HepG2 (cell line): Measurements from ENCODE around the gene AP3D1. TPM values are rescaled to one million over a fixed set of nuclear protein-coding genes. Genes with fewer than 3 reads are reported as not detected.
A peak's percentile ranks its signal among the peaks of the same experiment; 100 is the strongest.

ENCODE experiments used
- CAMTA2 ChIP-seq: sonication (generic); formaldehyde crosslinking; IDR thresholded peaks from 2 replicates; pipeline ENCODE4 v1.4.0; 2020; ENCODE audit warnings: mild to moderate bottlenecking, missing genetic modification reagents, borderline replicate concordance
- CEBPG ChIP-seq: IDR thresholded peaks from 2 replicates; pipeline ENCODE4 v1.6.1; 2016
- ETV5 ChIP-seq: IDR thresholded peaks from 2 replicates; pipeline ENCODE4 v1.6.1; 2018; ENCODE audit warnings: missing biosample characterization, missing genetic modification reagents, inconsistent platforms, borderline replicate concordance
- HMG20A ChIP-seq: IDR thresholded peaks from 2 replicates; pipeline ENCODE4 v1.6.1; 2016; ENCODE audit warnings: borderline replicate concordance
- KMT2A ChIP-seq: sonication (generic); formaldehyde crosslinking; IDR thresholded peaks from 2 replicates; pipeline ENCODE4 v1.4.0; 2020; ENCODE audit warnings: missing genetic modification reagents
- PCBP2 ChIP-seq: fragments of 200-400 bp; formaldehyde crosslinking; optimal IDR thresholded peaks from 2 replicates; pipeline ENCODE3; 2018; ENCODE audit warnings: low read length, low read depth; ENCODE audit not compliant: poor library complexity, severe bottlenecking
- RFXANK ChIP-seq: IDR thresholded peaks from 2 replicates; pipeline ENCODE4 v1.6.1; 2016
- SMAD1 ChIP-seq: sonication (generic); formaldehyde crosslinking; IDR thresholded peaks from 2 replicates; pipeline ENCODE4 v1.4.0; 2020; ENCODE audit warnings: missing genetic modification reagents, low read depth, mild to moderate bottlenecking, borderline replicate concordance
- SRSF1 ChIP-seq: fragments of 200-400 bp; formaldehyde crosslinking; optimal IDR thresholded peaks from 2 replicates; pipeline ENCODE3; 2017; ENCODE audit warnings: mild to moderate bottlenecking, low read depth, low read length, moderate library complexity
- SRY ChIP-seq: sonication (generic); formaldehyde crosslinking; IDR thresholded peaks from 2 replicates; pipeline ENCODE4 v1.8.0; 2022; ENCODE audit warnings: mild to moderate bottlenecking, missing genetic modification reagents
- TCF7 ChIP-seq: sonication (generic); IDR thresholded peaks from 2 replicates; pipeline ENCODE4 v1.6.1; 2016; ENCODE audit warnings: antibody characterized with exemption, low read depth
- TMF1 ChIP-seq: sonication (generic); formaldehyde crosslinking; IDR thresholded peaks from 2 replicates; pipeline ENCODE4 v1.8.1; 2022; ENCODE audit warnings: low read depth, missing genetic modification reagents
- ZFYVE20 ChIP-seq: sonication (generic); formaldehyde crosslinking; IDR thresholded peaks from 2 replicates; pipeline ENCODE4 v1.8.0; 2023; ENCODE audit warnings: low read depth, mild to moderate bottlenecking, moderate library complexity, missing genetic modification reagents, borderline replicate concordance
- ZNF20 ChIP-seq: sonication (generic); formaldehyde crosslinking; IDR thresholded peaks from 2 replicates; pipeline ENCODE4 v1.4.0; 2020; ENCODE audit warnings: mild to moderate bottlenecking, moderate library complexity, missing genetic modification reagents
- ZNF354B ChIP-seq: sonication (generic); formaldehyde crosslinking; IDR thresholded peaks from 2 replicates; pipeline ENCODE4 v1.8.0; 2022; ENCODE audit warnings: mild to moderate bottlenecking, missing genetic modification reagents
- ZNF468 ChIP-seq: sonication (generic); formaldehyde crosslinking; IDR thresholded peaks from 2 replicates; pipeline ENCODE4 v1.8.0; 2022; ENCODE audit warnings: mild to moderate bottlenecking, moderate library complexity, missing genetic modification reagents
- ZNF549 ChIP-seq: sonication (generic); formaldehyde crosslinking; IDR thresholded peaks from 2 replicates; pipeline ENCODE4 v1.5.0; 2020; ENCODE audit warnings: missing genetic modification reagents
- ZNF589 ChIP-seq: sonication (generic); formaldehyde crosslinking; conservative IDR thresholded peaks from 2 replicates; pipeline ENCODE4 v1.8.0; 2022; ENCODE audit warnings: mild to moderate bottlenecking, moderate library complexity, missing genetic modification reagents
- ZNF616 ChIP-seq: sonication (generic); formaldehyde crosslinking; IDR thresholded peaks from 2 replicates; pipeline ENCODE4 v1.5.0; 2020; ENCODE audit warnings: low read depth, mild to moderate bottlenecking, missing genetic modification reagents
- ZNF629 ChIP-seq: sonication (generic); formaldehyde crosslinking; conservative IDR thresholded peaks from 2 replicates; pipeline ENCODE4 v1.5.0; 2020; ENCODE audit warnings: missing genetic modification reagents
- ZNF747 ChIP-seq: sonication (generic); formaldehyde crosslinking; IDR thresholded peaks from 2 replicates; pipeline ENCODE4 v1.8.1; 2023; ENCODE audit warnings: missing genetic modification reagents, mild to moderate bottlenecking, borderline replicate concordance
- polyA plus RNA-seq, 8 experiments: library from polyadenylated mRNA; depleted of rRNA in 3 of 8; stranded (reverse) in 7 of 8; unstranded in 1 of 8; fragments of >200 nt; fragmentation: Illumina TruSeq in 4 of 8; extraction: Trizol in 4 of 8; gene quantifications; 2 replicates each; pipeline versions ENCODE4 v1.2.1 to v1.2.3, GENCODE V29; 2011 to 2016; ENCODE audit warnings: low read depth in 4 of 8, missing spikeins in 1 of 8, mixed read lengths in 1 of 8; ENCODE audit not compliant: insufficient read depth in 1 of 8
- total RNA-seq, 5 experiments: library from RNA; depleted of rRNA; stranded (reverse); fragments of >200 nt; fragmentation: Illumina TruSeq; extraction: Trizol; gene quantifications; 2 replicates each; pipeline ENCODE4 v1.2.3, GENCODE V29; 2016; ENCODE audit warnings: low read depth in 1 of 5
- TF ChIP-seq, protein P1 (sequence below): IDR thresholded peaks from 2 replicates; pipeline ENCODE4 v1.6.1; 2016; ENCODE audit warnings: missing biosample characterization, missing genetic modification reagents, low read depth
- TF ChIP-seq, protein P2 (sequence below): sonication (generic); formaldehyde crosslinking; IDR thresholded peaks from 2 replicates; pipeline ENCODE4 v1.4.0; 2020; ENCODE audit warnings: mild to moderate bottlenecking, missing genetic modification reagents
- TF ChIP-seq, protein P3 (sequence below): sonication (generic); formaldehyde crosslinking; IDR thresholded peaks from 2 replicates; pipeline ENCODE4 v1.4.0; 2020; ENCODE audit warnings: missing genetic modification reagents, borderline replicate concordance
- TF ChIP-seq, protein P4 (sequence below): sonication (generic); formaldehyde crosslinking; IDR thresholded peaks from 2 replicates; pipeline ENCODE4 v1.8.0; 2022; ENCODE audit warnings: mild to moderate bottlenecking, missing genetic modification reagents; ENCODE audit not compliant: insufficient replicate concordance

AP3D1 gene
- total and polyA plus RNA-seq, 2 of the 13 experiments (the other 11 are each of a cell fraction or from before 2014, with no cell fraction given), result 68.0 to 82.6 TPM

DNA sequence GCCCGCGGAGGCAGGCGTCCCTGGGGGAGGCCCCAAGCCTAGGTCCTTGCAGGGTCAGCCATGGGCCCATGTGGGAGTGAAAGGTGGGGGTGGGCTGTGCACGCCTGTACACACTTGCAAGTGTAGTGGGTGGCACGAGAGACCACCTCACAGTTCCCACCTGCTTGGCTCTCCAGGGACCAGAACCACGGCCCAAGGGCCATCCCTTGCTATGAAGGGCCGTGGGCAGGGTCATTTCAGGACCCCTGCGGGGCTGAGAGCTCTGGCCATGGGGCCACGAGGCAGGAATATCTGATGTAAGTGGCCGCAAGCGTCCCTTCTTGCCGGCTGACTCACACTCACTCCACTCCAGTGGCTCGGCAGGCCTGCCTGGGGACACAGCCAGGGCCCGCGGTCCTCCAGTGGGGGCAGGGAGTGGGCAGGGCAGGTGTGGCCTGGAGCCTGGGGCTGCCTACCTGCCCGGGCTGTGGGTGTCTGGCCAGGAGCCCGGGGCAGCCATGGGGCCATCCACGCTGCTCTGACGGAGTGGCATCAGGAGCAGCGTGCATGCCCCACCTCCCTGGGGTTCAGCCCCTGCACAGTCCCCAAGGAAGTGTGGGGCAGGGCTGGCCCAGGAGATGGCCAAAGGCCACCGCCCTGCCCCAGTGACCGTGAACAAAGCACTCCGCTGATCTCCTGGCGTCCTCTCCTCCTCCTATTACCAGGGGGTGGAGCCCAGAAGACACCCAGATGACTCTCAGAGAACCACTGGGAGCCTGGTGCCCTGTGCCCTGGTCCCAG lies 91.8 kb downstream of the AP3D1 start (continued):
- no peak for TF ChIP-seq ZNF616 (CRISPR knock-in tag)
- TF ChIP-seq TCF7, result 0 out of 2 replicates have a peak, but pooled peaks have one; percentile 36
- TF ChIP-seq ETV5 (CRISPR knock-in tag), result no peak; the same call in 1 of the 2 replicates
- TF ChIP-seq ZFYVE20, result no peak
- TF ChIP-seq ZNF549, result no peak
- TF ChIP-seq ZNF747 (CRISPR knock-in tag), result no peak
- TF ChIP-seq ZNF629, result no peak
- TF ChIP-seq, protein P1, sequence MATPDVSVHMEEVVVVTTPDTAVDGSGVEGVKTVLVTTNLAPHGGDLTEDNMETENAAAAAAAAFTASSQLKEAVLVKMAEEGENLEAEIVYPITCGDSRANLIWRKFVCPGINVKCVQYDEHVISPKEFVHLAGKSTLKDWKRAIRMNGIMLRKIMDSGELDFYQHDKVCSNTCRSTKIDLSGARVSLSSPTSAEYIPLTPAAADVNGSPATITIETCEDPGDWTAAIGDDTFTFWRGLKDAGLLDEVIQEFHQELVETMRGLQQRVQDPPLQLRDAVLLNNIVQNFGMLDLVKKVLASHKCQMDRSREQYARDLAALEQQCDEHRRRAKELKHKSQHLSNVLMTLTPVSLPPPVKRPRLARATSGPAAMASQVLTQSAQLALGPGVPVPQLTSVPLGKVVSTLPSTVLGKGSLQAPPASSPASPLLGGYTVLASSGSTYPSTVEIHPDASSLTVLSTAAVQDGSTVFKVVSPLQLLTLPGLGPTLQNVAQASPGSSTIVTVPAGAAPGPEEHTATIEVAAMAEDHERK (CRISPR knock-in tag), result no peak
- peak; percentile 25; the same call in 1 of the 2 replicates for TF ChIP-seq ZNF354B (CRISPR knock-in tag)
- TF ChIP-seq SRY (CRISPR knock-in tag), result no peak
- peak; percentile 61; the same call in 1 of the 2 replicates for TF ChIP-seq HMG20A (CRISPR knock-in tag)
- no peak; the same call in 1 of the 2 replicates for TF ChIP-seq KMT2A
- TF ChIP-seq SMAD1, result no peak
- TF ChIP-seq, protein P2, sequence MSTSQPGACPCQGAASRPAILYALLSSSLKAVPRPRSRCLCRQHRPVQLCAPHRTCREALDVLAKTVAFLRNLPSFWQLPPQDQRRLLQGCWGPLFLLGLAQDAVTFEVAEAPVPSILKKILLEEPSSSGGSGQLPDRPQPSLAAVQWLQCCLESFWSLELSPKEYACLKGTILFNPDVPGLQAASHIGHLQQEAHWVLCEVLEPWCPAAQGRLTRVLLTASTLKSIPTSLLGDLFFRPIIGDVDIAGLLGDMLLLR (CRISPR knock-in tag), result peak; percentile 81
- no peak for TF ChIP-seq ZNF589 (CRISPR knock-in tag)
- no peak for TF ChIP-seq PCBP2
- no peak for TF ChIP-seq RFXANK (CRISPR knock-in tag)
- 0 out of 2 replicates have a peak, but pooled peaks have one; percentile 60 for TF ChIP-seq CAMTA2 (CRISPR knock-in tag)
- no peak for TF ChIP-seq ZNF20 (CRISPR knock-in tag)
- TF ChIP-seq, protein P3, sequence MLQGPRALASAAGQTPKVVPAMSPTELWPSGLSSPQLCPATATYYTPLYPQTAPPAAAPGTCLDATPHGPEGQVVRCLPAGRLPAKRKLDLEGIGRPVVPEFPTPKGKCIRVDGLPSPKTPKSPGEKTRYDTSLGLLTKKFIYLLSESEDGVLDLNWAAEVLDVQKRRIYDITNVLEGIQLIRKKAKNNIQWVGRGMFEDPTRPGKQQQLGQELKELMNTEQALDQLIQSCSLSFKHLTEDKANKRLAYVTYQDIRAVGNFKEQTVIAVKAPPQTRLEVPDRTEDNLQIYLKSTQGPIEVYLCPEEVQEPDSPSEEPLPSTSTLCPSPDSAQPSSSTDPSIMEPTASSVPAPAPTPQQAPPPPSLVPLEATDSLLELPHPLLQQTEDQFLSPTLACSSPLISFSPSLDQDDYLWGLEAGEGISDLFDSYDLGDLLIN (CRISPR knock-in tag), result no peak
- TF ChIP-seq TMF1 (CRISPR knock-in tag), result peak; percentile 62; the same call in 1 of the 2 replicates
- no peak for TF ChIP-seq SRSF1
- peak; percentile 77 for TF ChIP-seq CEBPG (CRISPR knock-in tag)
- TF ChIP-seq, protein P4, sequence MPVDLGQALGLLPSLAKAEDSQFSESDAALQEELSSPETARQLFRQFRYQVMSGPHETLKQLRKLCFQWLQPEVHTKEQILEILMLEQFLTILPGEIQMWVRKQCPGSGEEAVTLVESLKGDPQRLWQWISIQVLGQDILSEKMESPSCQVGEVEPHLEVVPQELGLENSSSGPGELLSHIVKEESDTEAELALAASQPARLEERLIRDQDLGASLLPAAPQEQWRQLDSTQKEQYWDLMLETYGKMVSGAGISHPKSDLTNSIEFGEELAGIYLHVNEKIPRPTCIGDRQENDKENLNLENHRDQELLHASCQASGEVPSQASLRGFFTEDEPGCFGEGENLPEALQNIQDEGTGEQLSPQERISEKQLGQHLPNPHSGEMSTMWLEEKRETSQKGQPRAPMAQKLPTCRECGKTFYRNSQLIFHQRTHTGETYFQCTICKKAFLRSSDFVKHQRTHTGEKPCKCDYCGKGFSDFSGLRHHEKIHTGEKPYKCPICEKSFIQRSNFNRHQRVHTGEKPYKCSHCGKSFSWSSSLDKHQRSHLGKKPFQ, result no peak
- no peak for TF ChIP-seq ZNF468
